Measurements from ENCODE around the gene PLAGL2.

DNA sequence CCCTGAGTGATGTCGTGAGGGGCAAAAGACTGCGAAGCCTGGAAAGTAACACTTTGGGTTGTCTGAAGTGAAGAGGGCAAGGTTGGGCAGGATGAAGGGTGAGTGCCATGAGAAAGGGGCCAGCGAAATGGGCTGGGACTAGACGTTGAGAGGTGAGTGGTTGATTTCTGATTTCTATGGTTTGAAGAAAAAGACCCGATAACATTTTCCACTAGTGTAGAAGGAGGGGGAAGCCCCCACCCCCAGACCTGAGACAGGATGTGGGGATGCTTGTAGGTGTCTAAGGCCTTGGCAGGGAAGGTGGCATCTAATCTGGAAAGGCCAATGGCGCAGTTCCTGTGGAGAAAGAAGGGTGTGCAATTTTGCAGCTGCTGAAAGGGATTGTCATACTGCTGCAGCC, 44.6 kb upstream of the PLAGL2 start:
- TF ChIP-seq, protein P1, sequence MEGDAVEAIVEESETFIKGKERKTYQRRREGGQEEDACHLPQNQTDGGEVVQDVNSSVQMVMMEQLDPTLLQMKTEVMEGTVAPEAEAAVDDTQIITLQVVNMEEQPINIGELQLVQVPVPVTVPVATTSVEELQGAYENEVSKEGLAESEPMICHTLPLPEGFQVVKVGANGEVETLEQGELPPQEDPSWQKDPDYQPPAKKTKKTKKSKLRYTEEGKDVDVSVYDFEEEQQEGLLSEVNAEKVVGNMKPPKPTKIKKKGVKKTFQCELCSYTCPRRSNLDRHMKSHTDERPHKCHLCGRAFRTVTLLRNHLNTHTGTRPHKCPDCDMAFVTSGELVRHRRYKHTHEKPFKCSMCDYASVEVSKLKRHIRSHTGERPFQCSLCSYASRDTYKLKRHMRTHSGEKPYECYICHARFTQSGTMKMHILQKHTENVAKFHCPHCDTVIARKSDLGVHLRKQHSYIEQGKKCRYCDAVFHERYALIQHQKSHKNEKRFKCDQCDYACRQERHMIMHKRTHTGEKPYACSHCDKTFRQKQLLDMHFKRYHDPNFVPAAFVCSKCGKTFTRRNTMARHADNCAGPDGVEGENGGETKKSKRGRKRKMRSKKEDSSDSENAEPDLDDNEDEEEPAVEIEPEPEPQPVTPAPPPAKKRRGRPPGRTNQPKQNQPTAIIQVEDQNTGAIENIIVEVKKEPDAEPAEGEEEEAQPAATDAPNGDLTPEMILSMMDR (conservative IDR thresholded peaks at IDR 0.05 in 1 of 2, IDR thresholded peaks at IDR 0.05 in 1 of 2; ENCODE audit: extremely low read depth in 1 of 2, insufficient read depth in 1 of 2, low read depth in 1 of 2, low read length in 2 of 2): no peak
- no peak for TF ChIP-seq EZH2 (IDR thresholded peaks at IDR 0.05; ENCODE audit: borderline replicate concordance, low read length)
